SIG-M5 (cell line): ENCODE data around the gene PGLYRP4.
"Not testable (repeated sequence)": the region's sequence is repeated elsewhere in the genome, so short reads cannot be mapped to it uniquely, and the experiment has no call there.

ENCODE experiments used
- DNase-seq: peaks from one replicate; lab custom pipeline; 2025; lab: John Stamatoyannopoulos, UW

Gene PGLYRP4

DNA sequence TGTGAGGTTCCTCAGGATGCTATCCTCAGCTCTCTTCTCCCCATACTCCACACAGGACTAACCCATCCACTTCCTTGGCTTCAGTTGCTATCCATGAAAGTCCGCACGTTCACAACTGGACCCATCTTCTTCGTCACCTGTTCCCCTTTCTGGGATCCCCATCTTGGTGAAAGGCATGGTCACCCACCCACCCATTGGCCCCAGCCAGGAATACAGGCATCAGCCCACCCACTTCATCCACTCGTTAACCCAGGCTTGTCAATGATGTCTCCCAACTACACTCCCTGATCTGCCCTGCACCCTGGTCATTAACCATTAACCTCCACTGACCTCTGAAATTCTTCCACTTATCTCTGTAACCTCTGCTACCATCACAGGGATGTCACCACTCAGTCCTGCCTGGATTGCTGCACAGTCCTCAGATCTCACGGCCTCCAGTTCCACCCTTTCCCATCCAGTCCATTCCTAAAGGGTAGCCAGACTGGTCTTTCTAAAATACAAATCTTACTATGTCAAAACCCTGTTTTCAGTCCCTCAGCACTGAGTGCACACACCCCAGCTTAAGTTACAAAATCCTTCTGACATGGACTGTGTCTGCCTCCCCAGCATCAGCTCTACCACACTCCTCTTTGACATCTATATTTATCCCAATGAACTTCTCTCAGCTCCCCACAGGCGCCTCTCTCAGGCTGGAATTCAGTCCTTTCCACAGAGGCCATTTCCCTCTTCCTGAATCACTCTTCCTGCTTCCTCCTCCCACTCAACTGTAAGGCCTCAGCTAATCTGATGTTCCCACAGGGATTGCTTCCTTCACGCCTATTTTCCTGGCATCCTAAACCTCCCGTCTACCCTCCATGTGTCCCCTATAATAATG, 10.4 kb downstream of the PGLYRP4 start:
- no peak for DNase-seq

DNA sequence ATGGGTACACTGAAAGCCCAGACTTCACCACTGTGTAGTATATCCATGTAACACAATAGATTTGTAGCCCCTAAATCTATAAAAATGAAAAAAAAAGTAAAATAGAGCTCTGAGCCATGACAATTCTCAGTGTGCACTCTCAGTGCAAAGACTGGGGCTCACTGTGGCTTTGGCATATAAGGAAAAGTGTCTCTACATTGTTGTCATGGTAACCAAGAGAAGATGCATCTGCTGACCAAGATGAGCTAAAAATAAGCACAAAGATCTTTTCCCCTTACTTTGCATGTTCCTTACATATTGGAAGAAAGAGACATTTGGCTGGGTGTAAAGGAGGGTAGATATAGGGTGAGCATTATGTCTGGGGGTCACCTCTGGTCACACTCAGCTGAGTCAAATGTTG, 12.0 kb downstream of the PGLYRP4 start:
- DNase-seq, result no peak

DNA sequence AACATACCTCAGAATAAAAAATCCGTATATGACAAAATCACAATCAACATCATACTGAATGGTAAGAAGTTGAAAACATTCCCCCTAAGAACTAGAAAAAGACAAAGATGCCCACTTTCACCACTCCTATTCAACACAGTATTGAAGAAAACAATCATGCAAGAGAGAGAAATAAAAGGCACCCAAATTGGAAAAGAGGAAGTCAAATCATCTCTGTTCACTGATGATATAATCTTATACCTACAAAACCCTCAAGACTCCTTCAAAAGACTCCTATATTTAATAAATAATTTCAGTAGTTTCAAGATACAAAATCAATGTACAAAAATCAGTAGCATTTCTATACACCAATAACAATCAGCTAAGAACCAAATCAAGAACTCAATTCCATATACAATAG, 14.7 kb downstream of the PGLYRP4 start:
- DNase-seq, result no peak

DNA sequence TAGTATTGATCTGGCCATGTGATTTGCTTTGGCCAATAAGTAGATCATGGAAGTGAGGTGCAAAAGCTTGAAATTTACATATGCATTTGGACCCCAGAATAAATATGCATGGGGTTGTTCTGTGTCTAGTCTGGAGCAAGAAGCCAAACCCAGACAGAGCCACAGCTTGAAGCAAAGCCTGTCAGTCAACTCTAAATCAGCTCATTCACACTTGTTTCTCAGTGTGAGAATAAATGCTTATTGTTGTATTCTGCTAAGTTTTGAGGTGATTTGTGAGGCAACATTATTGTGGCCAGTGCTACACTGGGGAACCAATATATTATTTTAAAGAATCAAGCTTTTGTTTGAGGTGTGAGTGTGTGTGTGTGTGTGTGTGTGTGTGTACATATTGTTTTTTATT, 23.7 kb downstream of the PGLYRP4 start:
- DNase-seq, result no peak

DNA sequence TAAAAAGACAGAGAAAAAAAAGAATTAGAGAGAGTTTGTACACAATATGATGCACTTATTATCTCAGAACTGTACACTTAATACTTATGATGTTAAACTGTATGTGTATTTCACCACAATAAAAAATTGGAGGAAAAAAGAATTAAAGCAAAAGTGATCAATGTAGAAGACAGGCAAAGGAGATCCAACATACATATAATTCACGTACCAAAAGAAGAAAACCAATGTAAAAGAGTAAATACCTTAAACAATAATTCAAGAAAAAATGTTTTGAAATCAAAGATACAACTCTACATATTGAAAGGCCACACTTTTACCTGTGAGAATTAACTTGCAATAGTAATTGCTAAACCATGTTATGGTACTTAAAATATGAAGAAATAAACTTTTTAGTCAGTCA, 26.1 kb downstream of the PGLYRP4 start:
- DNase-seq, result no peak

DNA sequence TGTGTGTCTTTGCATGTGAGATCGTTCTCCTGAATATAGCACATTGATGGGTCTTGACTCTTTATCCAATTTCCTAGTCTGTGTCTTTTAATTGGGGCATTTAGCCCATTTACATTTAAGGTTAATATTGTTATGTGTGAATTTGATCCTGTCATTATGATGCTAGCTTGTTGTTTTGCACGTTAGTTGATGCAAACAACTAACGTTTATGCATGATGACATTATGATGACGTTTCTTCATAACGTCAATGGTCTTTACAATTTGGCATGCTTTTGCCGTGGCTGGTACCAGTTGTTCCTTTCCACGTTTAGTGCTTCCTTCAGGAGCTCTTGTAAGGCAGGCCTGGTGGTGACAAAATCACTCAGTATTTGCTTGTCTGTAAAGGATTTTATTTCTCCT, 30.5 kb downstream of the PGLYRP4 start:
- DNase-seq, result not testable (repeated sequence)

DNA sequence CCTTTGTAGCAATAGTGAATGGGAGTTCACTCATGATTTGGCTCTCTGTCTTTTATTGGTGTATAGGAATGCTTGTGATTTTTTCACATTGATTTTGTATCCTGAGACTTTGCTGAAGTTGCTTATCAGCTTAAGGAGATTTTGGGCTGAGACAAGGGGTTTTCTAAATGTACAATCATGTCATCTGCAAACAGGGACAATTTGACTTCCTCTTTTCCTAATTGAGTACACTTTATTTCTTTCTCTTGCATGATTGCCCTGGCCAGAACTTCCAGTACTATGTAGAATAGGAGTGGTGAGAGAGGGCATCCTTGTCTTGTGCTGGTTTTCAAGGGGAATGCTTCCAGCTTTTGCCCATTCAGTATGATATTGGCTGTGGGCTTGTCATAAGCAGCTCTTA, 32.6 kb downstream of the PGLYRP4 start:
- DNase-seq, result not testable (repeated sequence)

DNA sequence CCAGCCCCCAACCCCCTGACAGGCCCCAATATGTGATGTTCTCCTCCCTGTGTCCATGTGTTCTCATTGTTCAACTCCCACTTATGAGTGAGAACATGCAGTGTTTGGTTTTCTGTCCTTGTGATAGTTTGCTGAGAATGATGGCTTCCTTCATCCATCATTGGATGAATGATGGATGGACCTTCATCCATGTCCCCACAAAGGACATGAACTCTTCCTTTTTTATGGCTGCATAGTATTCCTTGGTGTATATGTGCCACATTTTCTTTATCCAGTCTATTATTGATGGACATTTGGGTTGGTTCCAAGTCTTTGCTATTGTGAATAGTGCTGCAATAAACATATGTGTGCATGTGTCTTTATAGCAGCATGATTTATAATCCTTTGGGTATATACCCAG, 34.3 kb downstream of the PGLYRP4 start:
- DNase-seq, result not testable (repeated sequence)

DNA sequence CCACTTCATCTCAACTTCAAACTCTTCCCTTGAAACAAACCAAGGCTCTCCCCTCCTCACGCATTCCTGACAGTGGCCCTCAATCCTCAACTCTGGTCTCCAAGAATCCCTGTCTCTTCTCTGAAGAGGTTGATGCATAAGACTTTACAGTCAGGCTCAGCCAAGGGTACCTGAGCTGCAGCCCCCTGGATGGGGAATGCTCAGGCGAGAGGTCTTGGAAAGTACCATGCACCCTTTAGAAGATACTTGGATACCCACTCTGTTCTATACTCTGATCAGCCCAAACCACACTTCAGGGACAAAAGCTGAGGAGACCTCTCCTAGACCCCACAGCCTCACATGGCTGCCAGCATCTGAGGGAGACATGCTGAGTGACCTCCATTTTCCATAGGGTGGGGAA, 35.4 kb downstream of the PGLYRP4 start:
- DNase-seq, result no peak

DNA sequence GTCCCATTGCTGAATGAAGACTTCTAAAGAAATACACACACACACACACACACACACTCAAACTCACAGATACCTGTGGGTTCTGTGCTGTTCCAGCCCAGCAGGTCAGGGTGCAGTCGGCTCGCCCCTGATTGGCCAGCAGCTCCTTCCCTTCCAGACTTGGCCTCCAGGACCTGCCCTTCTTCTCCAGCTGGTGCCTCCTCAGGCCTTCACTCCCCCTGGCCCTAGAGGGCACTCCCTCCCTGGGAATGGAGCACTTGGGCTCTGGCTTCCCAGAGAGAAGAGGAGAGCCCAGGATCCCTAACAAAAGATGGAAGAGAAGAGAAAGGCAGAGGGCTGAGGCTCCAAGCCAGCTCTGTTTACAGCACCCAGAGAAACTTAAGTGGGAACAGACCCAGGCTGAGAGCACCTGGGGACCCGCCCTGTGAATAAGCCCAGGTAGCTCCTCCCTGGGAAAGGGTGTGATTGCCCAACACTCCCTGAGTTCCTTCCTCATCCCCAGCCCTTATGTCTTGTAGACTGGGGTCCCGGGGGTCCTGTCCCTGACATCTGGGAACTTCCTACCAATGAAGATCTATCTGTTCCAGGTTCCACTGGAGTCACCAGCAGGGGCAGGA, 36.0 kb downstream of the PGLYRP4 start, which contains the start of gene PGLYRP3:
Gene PGLYRP3 (minus strand): TSS at position 383 of the 617 bp plus-strand sequence. CDS start 2,287 bp downstream, outside the sequence.
- no peak for DNase-seq

DNA sequence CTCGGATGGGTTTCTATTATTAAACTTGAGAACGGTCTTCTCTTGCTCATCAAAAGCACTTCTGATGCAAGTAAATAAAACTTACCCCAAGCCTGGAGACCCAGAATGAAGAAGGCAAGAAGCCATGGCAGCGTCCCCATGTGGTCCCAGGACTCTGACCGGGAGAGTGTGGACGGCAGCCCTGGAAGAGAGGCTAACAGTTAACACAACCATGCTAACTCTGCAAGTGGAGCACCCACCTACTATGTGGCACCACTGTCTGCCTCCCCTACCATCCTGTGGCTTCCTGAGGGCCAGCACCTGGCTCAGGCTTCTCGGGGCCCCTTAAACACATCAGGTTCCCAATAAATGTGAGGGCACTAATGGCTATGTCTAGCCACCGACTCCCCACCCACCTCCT, 38.1 kb downstream of the PGLYRP4 start:
- no peak for DNase-seq

DNA sequence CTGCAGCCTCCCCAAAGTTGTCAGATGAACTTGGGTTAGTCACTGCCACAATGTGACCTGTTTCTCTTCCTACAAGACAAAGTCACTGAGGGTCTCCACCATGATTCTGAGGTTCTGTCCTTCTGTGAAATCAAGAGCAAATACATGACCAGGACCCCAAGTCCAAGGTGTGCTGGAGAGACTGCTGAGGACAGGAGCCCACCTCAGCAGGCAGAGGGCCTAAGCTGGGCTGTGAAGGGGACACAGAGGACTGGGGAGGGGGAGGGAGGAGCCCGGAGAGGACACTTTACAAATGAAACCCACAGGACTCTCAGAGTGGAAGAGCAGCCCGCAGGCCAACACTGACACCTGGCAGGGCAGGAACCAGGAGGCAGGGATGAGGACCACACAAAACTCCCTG, 39.2 kb downstream of the PGLYRP4 start:
- no peak for DNase-seq

DNA sequence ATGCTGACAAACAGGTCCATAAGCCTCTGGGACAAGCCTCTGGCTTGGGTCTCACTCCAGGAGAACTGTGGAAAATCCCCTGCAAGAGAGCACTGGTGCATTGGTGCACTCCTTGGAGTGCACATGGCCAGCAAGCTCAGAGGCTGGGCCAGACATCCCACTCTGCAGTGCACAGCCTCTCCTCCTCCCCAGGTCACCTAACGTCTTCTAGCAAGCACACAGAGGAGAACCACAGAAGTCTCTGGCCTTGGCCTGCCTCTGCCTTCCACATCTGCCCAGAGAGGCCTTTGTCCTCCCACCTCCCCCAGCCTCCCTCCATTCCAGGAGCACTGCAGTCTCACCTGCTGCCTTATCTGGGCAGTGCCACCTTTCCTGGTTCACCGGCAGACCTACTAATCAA, 40.1 kb downstream of the PGLYRP4 start:
- DNase-seq, result no peak

DNA sequence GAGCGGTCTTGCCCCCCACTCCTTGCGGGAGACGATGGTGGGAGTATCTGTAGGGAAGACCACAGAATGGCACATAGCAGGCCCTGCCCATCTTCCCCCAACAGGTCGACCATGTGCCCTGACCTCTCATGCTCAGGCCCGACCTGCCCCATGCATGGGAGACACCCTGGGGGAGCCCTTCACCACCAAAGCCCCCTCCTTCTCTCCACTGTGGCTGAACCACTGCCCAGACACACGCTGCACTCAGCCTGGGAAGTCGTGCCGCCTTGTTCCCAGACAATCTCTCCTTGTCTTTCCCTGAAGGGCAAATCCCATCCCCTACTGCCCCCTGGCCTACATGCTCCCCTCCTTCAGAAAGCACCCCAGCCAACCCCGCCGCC, 41.4 kb downstream of the PGLYRP4 start:
- no peak for DNase-seq

DNA sequence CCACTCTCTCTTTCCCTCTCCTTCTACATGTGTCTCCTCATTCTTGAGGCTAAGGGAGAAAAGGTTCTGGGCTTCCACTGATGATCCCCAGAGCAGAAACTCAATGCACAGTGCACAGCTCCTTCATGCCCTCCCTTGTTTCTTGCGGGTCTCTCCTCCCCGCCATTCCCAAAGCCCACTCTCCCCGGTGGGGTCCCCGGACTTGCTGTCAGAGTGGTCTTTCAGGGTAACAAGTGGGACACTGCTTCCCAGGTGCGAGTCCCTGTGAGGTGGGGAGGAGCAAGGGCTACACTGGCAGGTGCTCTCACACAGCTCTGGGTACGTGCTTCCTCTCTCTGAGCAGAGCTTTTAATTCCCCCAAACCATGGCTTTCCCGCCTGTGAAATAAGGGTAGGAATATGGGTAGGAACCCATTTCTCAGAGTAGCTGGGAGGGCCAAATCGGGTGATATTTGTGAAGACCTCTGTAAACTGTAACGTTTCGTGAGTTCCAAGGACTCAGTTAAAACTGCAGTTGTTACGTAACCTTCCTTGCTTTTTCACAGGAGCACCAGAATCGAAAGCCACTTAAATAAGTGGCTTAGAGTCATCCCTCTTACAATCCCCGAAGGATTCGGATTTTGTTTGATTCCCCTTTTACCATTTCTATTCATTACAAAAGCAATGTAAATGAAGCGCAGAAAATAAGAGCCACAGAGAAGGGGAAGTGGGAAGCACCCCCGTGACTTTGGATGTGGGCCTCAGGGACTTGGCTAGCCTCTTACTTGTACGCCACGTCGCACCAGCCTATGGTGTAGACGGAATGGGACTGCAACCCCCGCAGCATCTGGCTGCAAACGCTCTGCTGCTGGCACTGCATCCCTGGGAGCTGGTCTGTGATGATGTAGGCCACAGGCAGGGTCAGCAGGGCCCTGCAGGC, 42.1 kb downstream of the PGLYRP4 start:
- no peak for DNase-seq

DNA sequence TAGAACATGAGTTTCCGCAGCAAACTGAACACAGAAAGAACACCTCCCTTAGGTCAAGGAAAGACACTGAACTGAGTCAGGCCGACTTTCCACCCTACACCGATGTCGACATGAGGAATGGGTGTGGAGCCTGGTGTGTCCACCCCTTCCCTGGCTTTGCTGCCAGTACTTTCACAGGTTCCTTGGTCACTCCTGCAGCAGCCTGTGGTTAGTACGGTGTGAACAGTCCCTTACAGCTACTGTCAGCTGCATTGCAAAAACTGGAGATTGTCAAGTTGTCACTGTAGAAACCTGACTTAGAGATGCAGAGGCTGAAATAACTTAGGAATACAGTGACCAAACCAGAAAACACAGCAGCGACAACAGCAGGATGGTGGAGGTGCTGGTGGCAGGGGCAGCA, 43.0 kb downstream of the PGLYRP4 start:
- no peak for DNase-seq

DNA sequence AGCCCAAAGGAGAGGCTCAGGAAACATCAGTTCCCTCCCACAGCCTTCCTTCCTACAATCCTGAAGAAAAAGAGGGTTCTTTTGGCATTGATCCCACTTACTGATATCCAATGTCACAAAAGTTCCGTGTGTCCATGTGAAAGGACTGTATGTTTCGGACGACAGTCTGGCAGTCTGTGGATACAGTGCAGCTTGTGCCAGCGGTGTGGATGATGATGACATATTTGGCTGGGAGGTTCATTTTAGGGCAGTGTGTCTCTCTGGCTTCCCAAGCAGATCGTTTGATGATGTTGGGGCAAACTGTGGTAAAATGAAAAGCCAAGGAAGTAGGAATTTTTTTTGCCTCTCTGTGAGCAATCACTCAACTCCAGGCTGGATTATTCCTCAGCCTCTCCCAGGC, 46.3 kb downstream of the PGLYRP4 start:
- DNase-seq, result no peak

DNA sequence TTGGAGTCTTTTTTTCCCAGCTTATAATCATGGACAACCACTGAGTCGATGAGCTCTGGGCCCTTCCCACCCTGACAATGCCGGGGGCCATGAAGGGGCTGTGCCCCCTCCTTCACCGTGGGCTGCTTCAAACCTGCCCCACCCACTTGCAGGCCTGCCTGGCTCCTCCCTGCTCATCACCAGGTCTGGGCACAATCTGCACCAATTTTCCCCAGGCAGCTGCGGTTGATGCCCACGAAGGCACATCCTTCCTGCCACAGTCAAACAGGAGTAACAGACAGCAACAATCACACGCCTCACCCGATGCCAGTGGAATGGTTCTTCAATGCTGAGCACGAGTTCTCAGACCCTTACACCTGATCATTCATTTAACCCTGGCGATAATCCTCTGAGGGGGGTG, 54.8 kb downstream of the PGLYRP4 start:
- no peak for DNase-seq

DNA sequence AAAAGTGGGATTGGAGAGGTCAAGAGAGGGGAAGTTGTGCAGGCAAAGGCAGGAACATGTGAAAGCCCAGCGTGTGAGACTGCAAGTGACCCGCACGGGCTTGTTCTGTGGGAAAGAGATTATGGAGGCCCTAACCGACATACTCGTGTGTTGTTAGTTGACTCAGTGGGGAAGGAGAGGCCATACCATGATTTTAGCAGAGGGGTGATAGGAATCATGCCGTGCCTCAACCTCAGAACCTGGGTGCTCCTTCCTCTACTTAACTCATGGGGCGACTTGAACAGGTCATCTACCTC, 55.2 kb downstream of the PGLYRP4 start:
- DNase-seq, result no peak

DNA sequence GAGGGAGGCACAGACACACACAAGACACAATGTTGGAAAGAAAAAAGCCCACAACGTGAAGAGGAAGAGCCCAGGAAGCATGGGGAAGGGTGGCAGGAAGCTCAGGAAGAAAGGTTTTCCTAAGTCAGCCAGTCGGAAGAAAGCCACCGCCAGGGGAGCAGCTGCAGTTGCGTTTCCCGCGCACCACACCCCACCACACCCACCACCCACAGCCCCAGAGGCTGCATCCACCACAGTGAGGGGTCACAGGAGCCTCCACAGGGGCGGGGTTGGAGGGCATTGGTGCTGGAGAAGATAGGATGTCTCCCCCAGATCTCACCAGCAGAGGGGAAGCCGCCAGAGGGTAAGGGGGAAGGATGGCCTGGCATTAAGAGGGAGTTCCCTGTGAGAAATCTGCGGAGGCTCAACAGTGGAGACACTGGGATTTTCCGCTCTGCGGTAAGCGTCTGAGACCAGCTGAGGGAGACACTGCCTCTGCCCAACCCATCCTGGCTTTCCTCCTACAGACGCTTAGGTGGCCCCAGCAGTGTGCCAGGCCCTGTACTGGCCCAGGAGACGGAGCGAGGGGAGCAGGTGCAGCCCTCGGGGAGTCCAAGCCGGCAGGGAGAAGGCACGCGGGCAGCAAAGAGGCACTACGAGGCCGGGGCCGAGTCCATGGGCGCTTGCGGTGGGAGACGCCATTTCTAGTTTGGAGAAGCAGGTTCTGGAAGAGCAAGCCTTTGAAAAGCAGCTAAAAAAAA, 55.7 kb downstream of the PGLYRP4 start:
- DNase-seq, result no peak

DNA sequence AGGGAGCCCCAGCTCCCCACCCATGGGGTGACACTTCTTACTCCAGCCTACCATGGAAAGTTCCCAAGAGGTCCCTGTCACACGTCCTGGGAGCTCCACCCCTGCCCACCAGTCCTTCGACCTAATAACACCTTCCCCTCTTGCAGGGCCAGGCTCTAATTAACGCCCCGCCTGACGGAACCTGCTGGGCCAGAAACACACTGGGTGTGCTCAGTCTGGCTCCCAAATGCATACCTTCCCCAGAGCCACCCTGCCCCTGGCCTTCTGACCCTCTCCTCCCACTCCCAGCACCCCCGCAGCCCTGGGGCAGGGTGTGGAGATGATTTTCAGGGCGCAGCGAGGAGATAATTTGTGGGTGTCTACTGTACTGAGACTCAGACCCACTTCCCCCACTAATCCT, 56.5 kb downstream of the PGLYRP4 start:
- no peak for DNase-seq

DNA sequence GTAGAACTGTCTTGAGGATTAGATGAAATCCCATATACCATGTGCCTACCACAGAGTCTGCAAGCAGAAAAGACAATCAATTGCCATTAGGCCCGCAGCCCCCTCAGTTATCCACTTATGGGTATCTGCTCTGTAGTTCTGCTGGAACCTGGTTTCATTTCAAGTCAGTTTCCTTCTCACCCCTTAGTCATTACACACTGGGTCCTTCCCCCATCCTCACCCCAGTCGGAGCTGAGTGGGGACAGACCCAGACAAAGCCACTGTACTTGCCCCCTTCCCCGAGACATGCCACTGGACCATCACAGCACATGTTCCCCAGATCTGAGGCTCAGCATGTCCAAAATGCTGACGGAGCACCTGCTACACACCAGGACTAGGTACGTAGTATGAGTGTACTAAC, 57.1 kb downstream of the PGLYRP4 start:
- DNase-seq, result no peak
